Body of pancreas (tissue), 4 donors: Measurements from ENCODE around the gene IDUA. TPM values are rescaled to one million over a fixed set of nuclear protein-coding genes. Genes with fewer than 3 reads are reported as not detected.
"Not testable (repeated sequence)": the region's sequence is repeated elsewhere in the genome, so short reads cannot be mapped to it uniquely, and the experiment has no call there.

Experiments
- ATAC-seq: fragments of 150-250 bp; one replicate; pipeline ENCODE4 v1.9.1; 2016
- DNase-seq, 4 donors: peaks; one replicate each; pipeline ENCODE4 v3.0.0-alpha.2; 2019
- H3K27ac ChIP-seq, 4 donors: fragments of 200-600 bp; sonication (generic); 1 replicate in 3 of 4; 2 replicates in 1 of 4; pipeline versions ENCODE4 v1.5.1 to v1.6.1; 2016 to 2019; ENCODE audit warnings: mild to moderate bottlenecking in 1 of 4, mixed read lengths in 1 of 4, moderate library complexity in 1 of 4
- H3K27me3 ChIP-seq, 2 donors: fragments of 200-600 bp; sonication (generic); one replicate each; pipeline ENCODE4 v1.6.0; 2016; ENCODE audit warnings: mild to moderate bottlenecking in 1 of 2
- H3K36me3 ChIP-seq, 2 donors: fragments of 200-600 bp; sonication (generic); replicated peaks in 1 of 2; 2 replicates each; pipeline ENCODE4 v1.5.1; 2016; ENCODE audit warnings: low read depth in 2 of 2; ENCODE audit not compliant: insufficient read depth in 1 of 2
- H3K4me1 ChIP-seq: fragments of 200-600 bp; sonication (generic); one replicate; pipeline ENCODE4 v1.6.0; 2016
- H3K4me3 ChIP-seq, 2 donors: fragments of 200-600 bp; sonication (generic); 1 replicate in 1 of 2; 2 replicates in 1 of 2; pipeline ENCODE4 v1.5.1; 2016 to 2019
- H3K9me3 ChIP-seq, 3 donors: fragments of 200-600 bp; sonication (generic); 1 replicate in 2 of 3; 2 replicates in 1 of 3; pipeline ENCODE4 v1.5.1; 2016
- CTCF ChIP-seq, 7 experiments: fragments of 450-650 bp in 4 of 7; fragments of 200-600 bp in 3 of 7; sonication (generic) in 3 of 7; IDR thresholded peaks; one replicate each; pipeline ENCODE4 v1.5.1; 2016 to 2019; ENCODE audit warnings: antibody characterized with exemption in 7 of 7
- POLR2A ChIP-seq, 3 donors: fragments of 450-650 bp; IDR thresholded peaks; one replicate each; pipeline ENCODE4 v1.6.1; 2016; ENCODE audit warnings: antibody characterized with exemption in 3 of 3, mild to moderate bottlenecking in 2 of 3
- WGBS, 2 donors: methylation state at CpG; one replicate each; pipeline ENCODE4 v1.1.5; 2017; 5-methylcytosine and 5-hydroxymethylcytosine counted together
- intact Hi-C: fragments of 100-400 bp; cut with DNase I; formaldehyde crosslinking; loops from one replicate; pipeline ENCODE4 v1.15.1; 2023
- total RNA-seq, 2 donors: library from RNA; depleted of rRNA; stranded (reverse); fragments of >200 nt; gene quantifications; one replicate each; pipeline ENCODE4 v1.1.0, GENCODE V29; 2016

The IDUA gene
- total RNA-seq, 2 donors from 2014 or later: 30.0 to 37.6 TPM

- intact Hi-C loops: no loop called here
- TF ChIP-seq POLR2A (IDR thresholded peaks at IDR 0.05) (no peak), CTCF (IDR thresholded peaks at IDR 0.05) (no peak)
- ATAC-seq (no peak), DNase-seq (no peak)
- Histone ChIP-seq H3K27me3 (no peaks in the 10 kb centered on the region), H3K4me1 (peaks cover 19% of the 10 kb centered on the region), H3K9me3 (no peaks in the 10 kb centered on the region), H3K36me3 (no peaks in the 10 kb centered on the region), H3K27ac (no peak overlapping the region), H3K4me3 (no peak overlapping the region)
- 67 to 83% methylated on average over 7 to 14 of the region's 15 CpGs for WGBS, 2 donors
Measured at GRCh38 chr4:1052231-1052671, 65.4 kb downstream of the IDUA start.

- 30 to 40% methylated on average over 23 to 24 of the region's 24 CpGs for WGBS, 2 donors
- intact Hi-C loops: no loop called here
- DNase-seq: peak in 1 of 4 donors; percentile 36
- Histone ChIP-seq H3K27me3 (no peaks in the 10 kb centered on the region), H3K4me1 (peaks cover 10% of the 10 kb centered on the region), H3K36me3 (no peaks in the 10 kb centered on the region), H3K9me3 (no peaks in the 10 kb centered on the region), H3K4me3 (no peak overlapping the region), H3K27ac (no peak overlapping the region)
- ATAC-seq: peak; percentile 47
- TF ChIP-seq POLR2A (IDR thresholded peaks at IDR 0.05) (no peak), CTCF (IDR thresholded peaks at IDR 0.05) (no peak)
Measured at GRCh38 chr4:1053080-1053661, 66.3 kb downstream of the IDUA start.

DNA sequence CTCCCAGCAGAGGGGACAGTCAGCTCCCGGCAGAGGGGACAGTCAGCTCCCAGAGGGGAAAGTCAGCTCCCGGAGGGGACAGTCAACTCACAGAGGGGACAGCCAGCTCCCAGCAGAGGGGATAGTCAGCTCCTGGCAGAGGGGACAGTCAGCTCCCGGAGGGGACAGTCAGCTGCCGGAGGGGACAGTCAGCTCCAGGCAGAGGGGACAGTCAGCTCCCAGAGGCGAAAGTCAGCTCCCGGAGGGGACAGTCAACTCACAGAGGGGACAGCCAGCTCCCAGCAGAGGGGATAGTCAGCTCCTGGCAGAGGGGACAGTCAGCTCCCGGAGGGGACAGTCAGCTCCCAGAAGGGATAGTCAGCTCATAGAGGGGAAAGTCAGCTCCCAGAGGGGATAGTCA, 67.0 kb downstream of the IDUA start:
- H3K9me3 ChIP-seq, H3K36me3 ChIP-seq, intact Hi-C loops, H3K27ac ChIP-seq, ATAC-seq, H3K27me3 ChIP-seq, DNase-seq, H3K4me3 ChIP-seq: not testable (repeated sequence)
- H3K4me1 ChIP-seq: peaks cover 10% of the 10 kb centered on the region
- WGBS, 2 donors: 65 to 68% methylated on average over 5 to 7 of the region's 7 CpGs

Other genes starting within 250 kb of the IDUA start
- gene CPLX1, start 160.9 kb upstream of the IDUA start, total RNA-seq: 1 to 10 TPM in 1 of 2 donors, under 1 TPM in 1; 0.52 to 2.0 TPM
- 100 to 1,000 TPM; 126 to 127 TPM for gene GAK, start 54.7 kb upstream of the IDUA start, total RNA-seq
- gene TMEM175, start 54.6 kb upstream of the IDUA start, total RNA-seq: 10 to 100 TPM; 40.2 to 65.3 TPM
- gene DGKQ, start 13.5 kb upstream of the IDUA start, total RNA-seq: 10 to 100 TPM; 13.2 to 17.5 TPM
- 1 to 10 TPM; 1.6 TPM for gene SLC26A1, start 6.4 kb downstream of the IDUA start, total RNA-seq
- gene FGFRL1, start 24.6 kb downstream of the IDUA start, total RNA-seq: 10 to 100 TPM; 38.7 to 50.4 TPM
- gene RNF212, start 126.5 kb downstream of the IDUA start, total RNA-seq: 10 to 100 TPM in 1 of 2 donors, 1 to 10 TPM in 1; 8.2 to 20.5 TPM
- gene SPON2, start 185.5 kb downstream of the IDUA start, total RNA-seq: 10 to 100 TPM; 25.4 to 33.5 TPM